Endodermal cell (in vitro differentiated cells): ENCODE data around the gene FHL5. TPM values are rescaled to one million over a fixed set of nuclear protein-coding genes. Genes with fewer than 3 reads are reported as not detected.

Experiments used
- DNase-seq: peaks from one replicate; pipeline ENCODE4 v3.0.0-alpha.2; 2017
- H3K27ac ChIP-seq: 2 replicates; pipeline ENCODE4 v1.5.1; 2013; ENCODE audit warnings: mild to moderate bottlenecking, low read depth, low read length, moderate library complexity
- H3K27me3 ChIP-seq: 2 replicates; pipeline ENCODE4 v1.6.1; 2013; ENCODE audit warnings: mild to moderate bottlenecking, low read length, moderate library complexity; ENCODE audit not compliant: insufficient read depth, control insufficient read depth, poor library complexity, severe bottlenecking
- H3K36me3 ChIP-seq: 2 replicates; pipeline ENCODE4 v1.7.0; 2013; ENCODE audit warnings: mild to moderate bottlenecking, low read length, moderate library complexity; ENCODE audit not compliant: control insufficient read depth, insufficient read depth
- H3K4me1 ChIP-seq: one replicate; pipeline ENCODE4 v1.7.0; 2013; ENCODE audit warnings: low read length; ENCODE audit not compliant: control insufficient read depth, insufficient read depth
- H3K4me3 ChIP-seq: 2 replicates; pipeline ENCODE4 v1.5.1; 2013; ENCODE audit warnings: mild to moderate bottlenecking, low read length, moderate library complexity
- H3K9ac ChIP-seq: 2 replicates; pipeline ENCODE4 v1.6.1; 2013; ENCODE audit warnings: mild to moderate bottlenecking, low read length, moderate library complexity; ENCODE audit not compliant: poor library complexity, severe bottlenecking; ENCODE audit errors: extremely low read depth
- H3K9me3 ChIP-seq: 2 replicates; pipeline ENCODE4 v1.6.1; 2013; ENCODE audit warnings: mild to moderate bottlenecking, low read length, moderate library complexity; ENCODE audit not compliant: control insufficient read depth
- H3K27ac Mint-ChIP-seq: 2 replicates; pipeline ENCODE4 v1.8.0; 2020; ENCODE audit warnings: mixed read lengths
- H3K27me3 Mint-ChIP-seq: 2 replicates; pipeline ENCODE4 v1.8.0; 2021; ENCODE audit warnings: mild to moderate bottlenecking, mixed read lengths; ENCODE audit not compliant: insufficient read depth
- H3K36me3 Mint-ChIP-seq: 2 replicates; pipeline ENCODE4 v1.8.0; 2020; ENCODE audit warnings: low read depth, mixed read lengths
- H3K4me1 Mint-ChIP-seq: 2 replicates; pipeline ENCODE4 v1.8.0; 2020; ENCODE audit warnings: mixed read lengths
- H3K4me3 Mint-ChIP-seq: 2 replicates; pipeline ENCODE4 v1.8.0; 2020; ENCODE audit warnings: mild to moderate bottlenecking, moderate library complexity, mixed read lengths
- H3K9me3 Mint-ChIP-seq: 2 replicates; pipeline ENCODE4 v1.8.0; 2020; ENCODE audit warnings: mild to moderate bottlenecking, mixed read lengths
- whole genome bisulfite sequencing, 2 experiments: methylation state at CpG; one replicate each; pipeline versions ENCODE4 v1.1.5 to v1.1.7; 2013; ENCODE audit warnings: missing lambda C conversion rate in 2 of 2, mixed read lengths in 1 of 2; ENCODE audit not compliant: insufficient coverage in 1 of 2, insufficient read length in 1 of 2; 5-methylcytosine and 5-hydroxymethylcytosine counted together
- total RNA-seq, 2 donors: library from RNA; stranded (reverse); fragmentation: NEBNext Ultra II Directional in 1 of 2; extraction: Animal tissue kit (Norgen Biotek cat#: 25700) in 1 of 2; gene quantifications; 2 replicates in 1 of 2; 3 replicates in 1 of 2; pipeline ENCODE4 v1.2.1, GENCODE V29; 2021
- TF ChIP-seq, protein P1 (sequence below): fragments of 200-600 bp; sonication (generic); conservative IDR thresholded peaks from 2 replicates; pipeline ENCODE4 v1.5.0; 2021; ENCODE audit warnings: antibody characterized with exemption, mild to moderate bottlenecking

Gene FHL5
- total RNA-seq, 2 donors from 2014 or later: not detected

DNA sequence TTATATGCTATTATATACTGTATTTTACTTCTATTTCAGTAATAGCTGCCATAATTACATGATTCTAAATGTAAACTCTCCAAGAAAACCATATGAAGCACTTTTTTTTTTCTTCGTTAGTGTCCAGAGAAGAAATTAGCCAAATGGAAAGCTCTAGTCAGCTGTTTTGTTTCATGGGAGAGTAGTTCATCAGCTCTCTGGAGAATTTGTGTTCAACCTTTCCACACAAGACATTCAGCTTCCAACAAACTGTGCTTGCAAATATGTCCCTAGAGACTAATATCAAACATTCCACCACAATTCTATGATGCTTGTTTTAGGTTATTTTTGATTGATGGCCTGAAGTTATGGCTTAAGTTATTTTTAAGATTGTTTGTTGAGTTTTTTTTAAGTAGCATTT, 19.5 kb downstream of the FHL5 start:
- Mint-ChIP-seq H3K9me3 (no peaks in the 10 kb centered on the region), H3K36me3 (no peaks in the 10 kb centered on the region), H3K4me1 (no peaks in the 10 kb centered on the region), H3K4me3 (no peak overlapping the region), H3K27ac (no peak overlapping the region), H3K27me3 (no peaks in the 10 kb centered on the region)
- H3K4me3 ChIP-seq: no peak overlapping the region
- no peaks in the 10 kb centered on the region for H3K36me3 ChIP-seq
- no peak for DNase-seq
- H3K4me1 ChIP-seq: peaks cover 5% of the 10 kb centered on the region
- H3K9me3 ChIP-seq: no peaks in the 10 kb centered on the region
- TF ChIP-seq, protein P1, sequence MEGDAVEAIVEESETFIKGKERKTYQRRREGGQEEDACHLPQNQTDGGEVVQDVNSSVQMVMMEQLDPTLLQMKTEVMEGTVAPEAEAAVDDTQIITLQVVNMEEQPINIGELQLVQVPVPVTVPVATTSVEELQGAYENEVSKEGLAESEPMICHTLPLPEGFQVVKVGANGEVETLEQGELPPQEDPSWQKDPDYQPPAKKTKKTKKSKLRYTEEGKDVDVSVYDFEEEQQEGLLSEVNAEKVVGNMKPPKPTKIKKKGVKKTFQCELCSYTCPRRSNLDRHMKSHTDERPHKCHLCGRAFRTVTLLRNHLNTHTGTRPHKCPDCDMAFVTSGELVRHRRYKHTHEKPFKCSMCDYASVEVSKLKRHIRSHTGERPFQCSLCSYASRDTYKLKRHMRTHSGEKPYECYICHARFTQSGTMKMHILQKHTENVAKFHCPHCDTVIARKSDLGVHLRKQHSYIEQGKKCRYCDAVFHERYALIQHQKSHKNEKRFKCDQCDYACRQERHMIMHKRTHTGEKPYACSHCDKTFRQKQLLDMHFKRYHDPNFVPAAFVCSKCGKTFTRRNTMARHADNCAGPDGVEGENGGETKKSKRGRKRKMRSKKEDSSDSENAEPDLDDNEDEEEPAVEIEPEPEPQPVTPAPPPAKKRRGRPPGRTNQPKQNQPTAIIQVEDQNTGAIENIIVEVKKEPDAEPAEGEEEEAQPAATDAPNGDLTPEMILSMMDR: no peak
- H3K27ac ChIP-seq: no peak overlapping the region
- H3K9ac ChIP-seq: no peak overlapping the region
- WGBS, 2 experiments: 88 to 100% methylated on average over 1 of the region's 1 CpG
- H3K27me3 ChIP-seq: no peaks in the 10 kb centered on the region

- Histone ChIP-seq H3K27me3 (no peaks in the 10 kb centered on the region), H3K4me3 (no peak overlapping the region), H3K9ac (no peak overlapping the region), H3K9me3 (no peaks in the 10 kb centered on the region), H3K36me3 (no peaks in the 10 kb centered on the region), H3K4me1 (no peaks in the 10 kb centered on the region), H3K27ac (no peak overlapping the region)
- WGBS, 2 experiments: 80 to 85% methylated on average over 2 of the region's 2 CpGs
- Mint-ChIP-seq H3K36me3 (no peaks in the 10 kb centered on the region), H3K9me3 (no peaks in the 10 kb centered on the region), H3K27me3 (no peaks in the 10 kb centered on the region), H3K4me3 (no peak overlapping the region), H3K4me1 (no peaks in the 10 kb centered on the region), H3K27ac (no peak overlapping the region)
- TF ChIP-seq, protein P1: no peak
- no peak for DNase-seq
Observed at GRCh38 chr6:96604420-96604819, 41.5 kb downstream of the FHL5 start.

GRCh38 chr6:96608074-96608473, 45.1 kb downstream of the FHL5 start:
- H3K9ac ChIP-seq: no peak overlapping the region
- TF ChIP-seq, protein P1: no peak
- no peaks in the 10 kb centered on the region for H3K27me3 ChIP-seq
- Mint-ChIP-seq H3K27me3 (no peaks in the 10 kb centered on the region), H3K9me3 (no peaks in the 10 kb centered on the region), H3K4me3 (no peak overlapping the region), H3K4me1 (no peaks in the 10 kb centered on the region), H3K36me3 (no peaks in the 10 kb centered on the region), H3K27ac (no peak overlapping the region)
- no peak for DNase-seq
- no peaks in the 10 kb centered on the region for H3K4me1 ChIP-seq
- H3K36me3 ChIP-seq: no peaks in the 10 kb centered on the region
- no peak overlapping the region for H3K4me3 ChIP-seq
- no peaks in the 10 kb centered on the region for H3K9me3 ChIP-seq
- no peak overlapping the region for H3K27ac ChIP-seq
